OCI-LY1 (cell line): Measurements from ENCODE around the gene LGALS8.

Experiments
- H2AFZ ChIP-seq: fragments of 200-600 bp; sonication (generic), shearing (Covaris generic); 2 replicates; pipeline ENCODE4 v1.6.0; 2014; ENCODE audit warnings: antibody characterized with exemption, mild to moderate bottlenecking, low read length
- H3F3A ChIP-seq: fragments of 200-600 bp; sonication (generic), shearing (Covaris generic); 2 replicates; pipeline ENCODE4 v1.6.0; 2014; ENCODE audit warnings: mild to moderate bottlenecking, antibody characterized with exemption, low read length, moderate library complexity; ENCODE audit not compliant: insufficient read depth
- H3K27ac ChIP-seq: fragments of 200-600 bp; sonication (generic); 2 replicates; pipeline ENCODE4 v1.5.1; 2014; ENCODE audit warnings: low read length, mixed run types, mild to moderate bottlenecking, low read depth; ENCODE audit not compliant: poor library complexity, severe bottlenecking
- H3K27me3 ChIP-seq: fragments of 200-600 bp; sonication (generic); 2 replicates; pipeline ENCODE4 v1.6.0; 2014; ENCODE audit warnings: antibody characterized with exemption, mild to moderate bottlenecking, low read length, moderate library complexity; ENCODE audit not compliant: insufficient read depth
- H3K36me3 ChIP-seq: fragments of 200-600 bp; sonication (generic); 2 replicates; pipeline ENCODE4 v1.6.1; 2014; ENCODE audit warnings: mild to moderate bottlenecking, antibody characterized with exemption, low read length, moderate library complexity, mixed read lengths; ENCODE audit not compliant: insufficient read depth
- H3K4me1 ChIP-seq: fragments of 200-600 bp; sonication (generic); 2 replicates; pipeline ENCODE4 v1.5.1; 2014; ENCODE audit warnings: mild to moderate bottlenecking, low read length, moderate library complexity; ENCODE audit not compliant: insufficient read depth, severe bottlenecking
- H3K4me2 ChIP-seq: fragments of 200-600 bp; sonication (generic), shearing (Covaris generic); 2 replicates; pipeline ENCODE4 v1.6.1; 2014; ENCODE audit warnings: low read length
- H3K4me3 ChIP-seq: fragments of 200-600 bp; sonication (generic); 2 replicates; pipeline ENCODE4 v1.5.1; 2014; ENCODE audit warnings: low read length, low read depth, mild to moderate bottlenecking, mixed read lengths; ENCODE audit not compliant: poor library complexity, severe bottlenecking
- H3K79me2 ChIP-seq: fragments of 200-600 bp; shearing (Covaris generic); 2 replicates; pipeline ENCODE4 v1.6.1; 2016; ENCODE audit warnings: mixed run types, low read length, mixed read lengths; ENCODE audit not compliant: insufficient read depth
- H3K9ac ChIP-seq: fragments of 200-600 bp; sonication (generic), shearing (Covaris generic); 2 replicates; pipeline ENCODE4 v1.6.1; 2014; ENCODE audit warnings: mild to moderate bottlenecking, low read length, mixed read lengths
- H3K9me2 ChIP-seq: fragments of 200-600 bp; sonication (generic), shearing (Covaris generic); 2 replicates; pipeline ENCODE4 v1.6.1; 2014; ENCODE audit warnings: low read depth, mild to moderate bottlenecking, low read length, mixed read lengths
- H3K9me3 ChIP-seq: fragments of 200-600 bp; shearing (Covaris generic); 2 replicates; pipeline ENCODE4 v1.6.1; 2014; ENCODE audit warnings: low read length, mixed read lengths
- H4K20me1 ChIP-seq: fragments of 200-600 bp; sonication (generic), shearing (Covaris generic); 2 replicates; pipeline ENCODE4 v1.6.0; 2016; ENCODE audit warnings: mild to moderate bottlenecking, low read length; ENCODE audit not compliant: insufficient read depth
- EZH2 ChIP-seq: fragments of 200-600 bp; sonication (generic), shearing (Covaris generic); IDR thresholded peaks from 2 replicates; pipeline ENCODE4 v1.8.0; 2017; ENCODE audit warnings: borderline replicate concordance, mixed run types, mild to moderate bottlenecking, antibody characterized with exemption, low read length, moderate library complexity, mixed read lengths
- TF ChIP-seq, protein P1 (sequence below): fragments of 200-600 bp; sonication (generic), shearing (Covaris generic); IDR thresholded peaks from 2 replicates; pipeline ENCODE4 v1.5.1; 2017; ENCODE audit warnings: mild to moderate bottlenecking, antibody characterized with exemption, low read length, moderate library complexity, mixed read lengths

LGALS8 gene

DNA sequence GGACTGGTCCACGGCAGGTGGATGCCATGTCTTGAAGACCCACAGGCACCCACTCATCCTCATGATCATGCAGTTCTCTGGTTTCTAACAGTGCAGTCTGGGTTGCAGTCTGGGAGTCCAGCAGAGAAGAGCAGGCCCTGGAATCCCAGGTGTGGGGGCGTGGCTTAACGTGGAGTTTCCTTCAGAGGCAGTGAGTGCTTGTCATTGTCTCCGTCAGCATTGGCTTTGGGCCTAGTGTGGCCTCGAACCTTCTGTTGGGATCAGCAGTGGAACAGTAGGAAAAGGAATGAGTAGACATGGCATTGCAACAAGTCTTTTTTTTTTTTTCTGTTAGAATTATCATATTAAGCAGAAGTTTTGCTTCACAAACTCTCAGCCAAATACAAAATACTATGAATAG is 12.8 kb downstream of the LGALS8 start:
- Histone ChIP-seq H3K9me3 (no peaks in the 10 kb centered on the region), H3F3A (no peaks in the 10 kb centered on the region), H3K79me2 (no peaks in the 10 kb centered on the region), H2AFZ (no peak overlapping the region), H3K9me2 (no peaks in the 10 kb centered on the region), H3K4me3 (no peak overlapping the region), H3K4me2 (no peak overlapping the region), H3K27me3 (no peaks in the 10 kb centered on the region), H3K36me3 (no peaks in the 10 kb centered on the region), H3K4me1 (no peaks in the 10 kb centered on the region), H4K20me1 (no peaks in the 10 kb centered on the region), H3K27ac (no peak overlapping the region), H3K9ac (no peak overlapping the region)
- TF ChIP-seq, protein P1, sequence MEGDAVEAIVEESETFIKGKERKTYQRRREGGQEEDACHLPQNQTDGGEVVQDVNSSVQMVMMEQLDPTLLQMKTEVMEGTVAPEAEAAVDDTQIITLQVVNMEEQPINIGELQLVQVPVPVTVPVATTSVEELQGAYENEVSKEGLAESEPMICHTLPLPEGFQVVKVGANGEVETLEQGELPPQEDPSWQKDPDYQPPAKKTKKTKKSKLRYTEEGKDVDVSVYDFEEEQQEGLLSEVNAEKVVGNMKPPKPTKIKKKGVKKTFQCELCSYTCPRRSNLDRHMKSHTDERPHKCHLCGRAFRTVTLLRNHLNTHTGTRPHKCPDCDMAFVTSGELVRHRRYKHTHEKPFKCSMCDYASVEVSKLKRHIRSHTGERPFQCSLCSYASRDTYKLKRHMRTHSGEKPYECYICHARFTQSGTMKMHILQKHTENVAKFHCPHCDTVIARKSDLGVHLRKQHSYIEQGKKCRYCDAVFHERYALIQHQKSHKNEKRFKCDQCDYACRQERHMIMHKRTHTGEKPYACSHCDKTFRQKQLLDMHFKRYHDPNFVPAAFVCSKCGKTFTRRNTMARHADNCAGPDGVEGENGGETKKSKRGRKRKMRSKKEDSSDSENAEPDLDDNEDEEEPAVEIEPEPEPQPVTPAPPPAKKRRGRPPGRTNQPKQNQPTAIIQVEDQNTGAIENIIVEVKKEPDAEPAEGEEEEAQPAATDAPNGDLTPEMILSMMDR, result no peak
- TF ChIP-seq EZH2, result no peak

DNA sequence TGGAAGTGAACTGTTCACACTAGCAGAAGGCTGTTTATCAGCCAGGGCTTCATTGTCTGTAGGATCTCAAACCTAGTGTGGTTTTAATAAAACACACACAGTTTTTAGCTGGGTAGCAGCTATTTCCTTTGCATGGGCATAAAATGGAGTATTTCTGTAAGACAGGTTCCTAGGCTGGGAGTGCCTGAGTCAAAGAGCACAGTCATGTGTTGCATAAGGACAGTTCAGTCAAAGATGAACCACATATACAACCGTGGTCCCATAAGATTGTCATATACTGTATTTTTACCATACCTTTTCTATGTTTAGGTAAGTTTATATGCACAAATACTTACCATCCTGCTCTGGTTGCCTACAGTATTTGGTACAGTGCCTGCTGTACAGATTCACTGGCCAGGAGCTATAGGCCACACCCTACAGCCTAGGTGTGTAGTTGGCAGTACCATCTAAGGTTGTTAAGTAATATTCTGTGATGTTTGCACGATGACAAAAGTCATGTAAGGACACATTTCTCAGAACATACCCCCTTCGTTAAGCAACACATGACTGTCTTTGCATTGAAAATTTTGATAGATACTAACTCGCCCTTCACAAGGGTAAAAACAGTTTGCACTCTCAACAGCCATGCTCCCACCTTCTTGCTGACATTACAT is 17.2 kb downstream of the LGALS8 start:
- no peak for TF ChIP-seq EZH2
- TF ChIP-seq, protein P1, result no peak
- no peaks in the 10 kb centered on the region for H3K27me3 ChIP-seq
- H2AFZ ChIP-seq, result no peak overlapping the region
- H3K79me2 ChIP-seq, result no peaks in the 10 kb centered on the region
- no peaks in the 10 kb centered on the region for H3K4me1 ChIP-seq
- H3K4me3 ChIP-seq, result no peak overlapping the region
- no peaks in the 10 kb centered on the region for H4K20me1 ChIP-seq
- no peaks in the 10 kb centered on the region for H3K9me2 ChIP-seq
- H3F3A ChIP-seq, result no peaks in the 10 kb centered on the region
- H3K9me3 ChIP-seq, result no peaks in the 10 kb centered on the region
- peaks cover 6% of the 10 kb centered on the region for H3K36me3 ChIP-seq
- H3K4me2 ChIP-seq, result no peak overlapping the region
- H3K9ac ChIP-seq, result no peak overlapping the region
- H3K27ac ChIP-seq, result no peak overlapping the region

DNA sequence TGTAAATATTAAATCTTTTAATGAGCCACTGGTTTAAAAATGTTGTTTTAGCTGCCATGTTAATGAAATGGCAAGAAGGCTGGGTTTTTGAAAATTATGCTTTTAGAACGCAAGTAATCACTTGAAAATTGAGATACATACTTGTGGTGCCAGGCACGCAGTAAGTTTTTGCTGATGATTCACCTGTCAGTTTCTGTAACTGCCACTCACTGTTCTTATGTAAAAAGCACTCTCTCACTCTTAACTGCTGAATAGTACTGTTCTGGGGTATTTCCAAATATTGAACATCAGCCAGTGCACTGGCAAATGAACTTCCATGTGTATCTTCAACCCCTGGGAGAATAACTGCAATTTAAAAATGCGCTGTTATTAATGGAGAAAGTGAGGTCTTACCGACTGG is 17.9 kb downstream of the LGALS8 start:
- no peaks in the 10 kb centered on the region for H3F3A ChIP-seq
- no peaks in the 10 kb centered on the region for H3K9me2 ChIP-seq
- H3K9ac ChIP-seq, result no peak overlapping the region
- H2AFZ ChIP-seq, result no peak overlapping the region
- H3K4me1 ChIP-seq, result no peaks in the 10 kb centered on the region
- no peaks in the 10 kb centered on the region for H3K9me3 ChIP-seq
- TF ChIP-seq EZH2, result no peak
- TF ChIP-seq, protein P1, result no peak
- peaks cover 14% of the 10 kb centered on the region for H3K36me3 ChIP-seq
- no peaks in the 10 kb centered on the region for H4K20me1 ChIP-seq
- H3K27ac ChIP-seq, result no peak overlapping the region
- no peaks in the 10 kb centered on the region for H3K27me3 ChIP-seq
- no peaks in the 10 kb centered on the region for H3K79me2 ChIP-seq
- no peak overlapping the region for H3K4me2 ChIP-seq
- H3K4me3 ChIP-seq, result no peak overlapping the region
